Skeletal muscle satellite cell (primary cell): ENCODE results near the gene CRADD.
A peak's percentile ranks its signal among the peaks of the same experiment; 100 is the strongest.

Source experiments
- H3K27me3 ChIP-seq: 2 replicates; pipeline ENCODE4 v1.7.0; 2013; ENCODE audit warnings: low read length; ENCODE audit not compliant: control insufficient read depth, insufficient read depth
- H3K36me3 ChIP-seq: 2 replicates; pipeline ENCODE4 v1.7.0; 2013; ENCODE audit warnings: mild to moderate bottlenecking, control low read depth, low read length; ENCODE audit not compliant: insufficient read depth
- H3K4me1 ChIP-seq: 2 replicates; pipeline ENCODE4 v1.7.0; 2013; ENCODE audit warnings: low read length; ENCODE audit not compliant: control insufficient read depth, insufficient read depth
- H3K4me2 ChIP-seq: 2 replicates; pipeline ENCODE4 v1.7.0; 2013; ENCODE audit warnings: mild to moderate bottlenecking, low read length
- H3K4me3 ChIP-seq: 2 replicates; pipeline ENCODE4 v1.7.0; 2013; ENCODE audit warnings: low read length
- H3K9ac ChIP-seq: 2 replicates; pipeline ENCODE4 v1.7.0; 2013; ENCODE audit warnings: mild to moderate bottlenecking, low read depth, low read length, moderate library complexity
- H3K9me3 ChIP-seq: replicated peaks from 2 replicates; pipeline ENCODE4 v1.7.0; 2013; ENCODE audit warnings: mild to moderate bottlenecking, control low read depth, low read length

CRADD gene

GRCh38 chr12:93807354-93807753, 130.2 kb downstream of the CRADD start:
- Histone ChIP-seq H3K4me3 (no peak overlapping the region), H3K27me3 (no peaks in the 10 kb centered on the region), H3K36me3 (no peaks in the 10 kb centered on the region), H3K4me2 (no peak overlapping the region), H3K9me3 (no peaks in the 10 kb centered on the region), H3K4me1 (peaks cover 75% of the 10 kb centered on the region), H3K9ac (no peak overlapping the region)

- no peak overlapping the region for H3K4me3 ChIP-seq
- H3K36me3 ChIP-seq: no peaks in the 10 kb centered on the region
- no peaks in the 10 kb centered on the region for H3K27me3 ChIP-seq
- H3K9ac ChIP-seq: no peak overlapping the region
- H3K4me1 ChIP-seq: peaks cover 75% of the 10 kb centered on the region
- H3K4me2 ChIP-seq: no peak overlapping the region
- no peaks in the 10 kb centered on the region for H3K9me3 ChIP-seq
These were observed 131.2 kb downstream of the CRADD start for GRCh38 chr12:93808169-93808899.

DNA sequence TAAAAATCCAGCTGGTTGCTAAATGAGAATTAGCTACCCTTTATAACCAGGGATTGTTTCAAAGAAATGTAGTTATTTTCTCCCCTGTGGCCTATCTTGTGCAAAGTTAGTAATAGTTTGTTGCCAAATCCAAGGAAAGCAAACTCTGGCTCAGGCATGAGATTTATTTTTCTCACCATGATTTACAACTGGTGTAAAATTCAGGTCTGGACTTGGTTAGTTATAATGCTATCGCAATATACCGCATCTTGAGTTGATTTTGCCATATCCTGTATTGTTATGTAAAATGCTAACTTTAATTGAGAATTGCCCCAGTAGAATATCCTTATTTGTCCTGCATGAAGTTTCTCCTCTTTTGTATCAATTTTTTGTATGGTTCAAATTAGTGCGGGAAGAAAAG, 135.5 kb downstream of the CRADD start:
- H3K4me2 ChIP-seq: no peak overlapping the region
- no peaks in the 10 kb centered on the region for H3K27me3 ChIP-seq
- H3K4me3 ChIP-seq: no peak overlapping the region
- H3K4me1 ChIP-seq: peaks cover 67% of the 10 kb centered on the region
- no peaks in the 10 kb centered on the region for H3K9me3 ChIP-seq
- H3K9ac ChIP-seq: peak overlapping the region; percentile 70
- H3K36me3 ChIP-seq: no peaks in the 10 kb centered on the region

GRCh38 chr12:93813186-93813585, 136.0 kb downstream of the CRADD start:
- no peak overlapping the region for H3K4me3 ChIP-seq
- peak overlapping the region; percentile 9 for H3K4me2 ChIP-seq
- no peaks in the 10 kb centered on the region for H3K9me3 ChIP-seq
- peak overlapping the region; percentile 70 for H3K9ac ChIP-seq
- H3K36me3 ChIP-seq: no peaks in the 10 kb centered on the region
- no peaks in the 10 kb centered on the region for H3K27me3 ChIP-seq
- H3K4me1 ChIP-seq: peaks cover 67% of the 10 kb centered on the region

DNA sequence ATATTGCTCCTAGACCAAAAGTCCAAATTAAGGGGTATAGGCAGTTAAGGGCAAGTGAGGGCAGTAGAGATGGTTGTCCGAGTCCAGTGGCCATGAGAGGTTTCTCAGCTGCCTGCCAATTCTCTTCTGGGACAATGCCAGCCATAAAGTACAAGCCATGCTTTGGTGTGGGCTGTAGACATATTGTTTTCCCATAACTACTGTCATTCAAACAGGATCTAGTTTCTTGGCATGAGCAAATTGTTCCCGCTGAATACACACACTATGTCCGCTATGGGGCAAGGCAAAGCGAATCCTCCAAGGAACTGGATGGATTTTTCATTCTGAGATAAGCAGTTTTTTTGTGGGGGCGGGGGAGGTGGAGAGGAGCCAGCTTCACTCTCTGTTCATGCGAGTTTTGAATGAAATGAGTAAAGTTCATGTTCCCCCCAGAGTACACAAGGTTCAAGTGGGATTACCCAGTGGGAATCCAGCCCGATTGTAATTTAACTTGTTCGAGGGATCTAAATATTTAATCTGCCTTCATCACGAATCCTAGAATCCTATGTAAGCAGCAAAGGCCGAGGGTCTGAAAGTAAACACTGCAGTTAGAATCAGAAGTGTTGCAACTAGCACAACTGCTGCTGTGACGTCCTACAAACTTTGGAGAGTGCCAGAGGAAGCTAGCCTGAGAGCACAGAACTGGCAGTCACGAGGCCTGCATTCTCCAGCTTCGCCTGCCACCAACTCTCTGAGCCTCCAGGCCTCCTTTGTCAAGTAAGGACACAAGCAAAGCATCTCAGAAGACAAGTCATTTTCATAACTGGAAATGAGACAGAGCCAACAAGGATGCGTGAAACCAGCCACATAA, 137.0 kb downstream of the CRADD start:
- H3K4me2 ChIP-seq: peak overlapping the region; percentile 9
- no peaks in the 10 kb centered on the region for H3K9me3 ChIP-seq
- peaks cover 67% of the 10 kb centered on the region for H3K4me1 ChIP-seq
- no peaks in the 10 kb centered on the region for H3K36me3 ChIP-seq
- H3K4me3 ChIP-seq: no peak overlapping the region
- no peaks in the 10 kb centered on the region for H3K27me3 ChIP-seq
- H3K9ac ChIP-seq: peak overlapping the region; percentile 70

DNA sequence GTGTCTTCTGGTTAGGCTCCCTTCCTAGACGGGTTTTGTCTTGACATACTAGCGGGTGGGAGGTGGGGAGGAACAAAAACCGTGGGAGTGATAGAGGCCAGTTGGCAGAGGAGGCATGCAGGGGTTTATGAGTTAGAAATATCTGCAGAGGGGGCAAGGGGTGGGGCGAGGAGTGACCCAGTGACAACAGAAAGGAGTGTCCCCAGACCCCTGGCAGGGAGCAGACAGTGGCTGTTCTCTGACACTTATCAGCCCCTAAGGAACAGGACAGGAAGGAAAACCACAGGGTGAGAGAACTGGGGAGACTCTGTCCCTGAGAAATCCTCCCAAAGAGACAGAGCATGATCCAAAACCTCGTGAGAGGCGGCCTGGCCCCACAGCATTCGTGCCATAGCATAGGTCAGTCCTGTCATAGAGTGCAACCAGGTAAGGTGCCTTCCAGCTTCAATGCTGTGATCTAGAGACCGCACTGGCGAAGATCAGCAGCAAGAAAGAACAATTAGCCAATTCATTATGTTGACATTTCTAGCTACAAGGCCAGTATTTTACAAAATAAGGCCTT, 141.4 kb downstream of the CRADD start:
- Histone ChIP-seq H3K4me2 (no peak overlapping the region), H3K9ac (peak overlapping the region; percentile 48), H3K9me3 (no peaks in the 10 kb centered on the region), H3K36me3 (no peaks in the 10 kb centered on the region), H3K27me3 (no peaks in the 10 kb centered on the region), H3K4me1 (peaks cover 42% of the 10 kb centered on the region), H3K4me3 (no peak overlapping the region)

DNA sequence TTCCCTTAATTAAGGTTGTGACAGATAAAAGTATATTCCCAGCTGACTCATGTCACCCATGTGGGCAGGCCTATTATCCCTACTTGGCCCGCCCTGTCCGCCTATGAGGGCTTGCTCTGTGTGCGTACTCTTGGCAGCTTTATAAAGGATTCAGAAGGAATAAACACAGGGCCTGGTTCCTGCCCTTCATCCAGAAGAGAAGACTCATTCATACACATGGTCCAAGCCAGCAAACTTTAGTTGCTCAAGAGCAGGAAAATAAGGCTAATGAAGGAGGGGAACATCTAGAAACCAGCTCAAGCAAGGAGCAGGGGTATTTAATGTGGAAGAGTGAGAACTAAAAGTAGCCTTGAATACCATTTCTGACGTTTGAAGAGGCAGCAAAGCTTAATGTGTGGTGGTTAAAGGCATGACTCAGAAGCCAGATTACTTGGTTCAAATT, 141.9 kb downstream of the CRADD start:
- Histone ChIP-seq H3K4me2 (no peak overlapping the region), H3K4me1 (peaks cover 42% of the 10 kb centered on the region), H3K4me3 (no peak overlapping the region), H3K9ac (peak overlapping the region; percentile 48), H3K27me3 (no peaks in the 10 kb centered on the region), H3K9me3 (no peaks in the 10 kb centered on the region), H3K36me3 (no peaks in the 10 kb centered on the region)

DNA sequence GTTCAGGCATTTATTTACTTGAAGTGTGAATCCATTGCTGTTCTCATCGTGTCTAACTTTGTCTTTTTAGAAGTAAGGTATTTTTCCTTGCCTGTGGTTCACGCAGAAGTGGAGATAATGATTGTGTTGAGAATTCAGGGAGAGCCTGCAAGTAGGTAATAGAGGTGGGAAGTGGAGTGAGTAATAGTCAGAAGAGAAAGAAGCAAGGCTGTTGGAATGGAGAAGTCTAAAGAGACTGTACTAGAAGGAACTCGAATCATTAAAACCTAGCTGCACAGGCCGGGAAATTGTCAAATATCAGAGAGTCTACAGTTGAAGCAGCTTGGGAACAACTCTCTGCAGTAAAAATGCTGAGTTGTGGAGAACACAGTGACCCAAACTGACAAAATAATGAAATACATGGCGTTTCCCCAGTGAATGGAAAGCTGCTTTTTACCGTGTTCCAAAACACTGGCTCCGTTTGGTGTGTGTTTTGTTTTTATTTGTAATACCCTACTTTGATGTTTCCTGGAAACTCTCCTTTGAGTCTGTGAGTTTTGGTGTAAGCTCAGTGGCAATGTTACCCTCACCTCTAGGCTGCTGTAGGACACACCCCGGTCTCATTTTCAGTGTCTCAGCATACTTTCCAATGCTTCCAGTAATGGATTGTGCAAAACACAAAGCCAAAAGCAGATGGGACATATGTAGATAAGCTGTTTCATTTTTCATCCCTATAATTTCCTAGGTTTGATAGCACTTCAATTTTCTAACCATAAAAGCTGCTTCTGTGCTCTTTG, 146.6 kb downstream of the CRADD start:
- Histone ChIP-seq H3K9me3 (no peaks in the 10 kb centered on the region), H3K36me3 (no peaks in the 10 kb centered on the region), H3K27me3 (no peaks in the 10 kb centered on the region), H3K4me2 (peak overlapping the region; percentile 60), H3K4me3 (no peak overlapping the region), H3K9ac (peak overlapping the region; percentile 33), H3K4me1 (peaks cover 51% of the 10 kb centered on the region)

DNA sequence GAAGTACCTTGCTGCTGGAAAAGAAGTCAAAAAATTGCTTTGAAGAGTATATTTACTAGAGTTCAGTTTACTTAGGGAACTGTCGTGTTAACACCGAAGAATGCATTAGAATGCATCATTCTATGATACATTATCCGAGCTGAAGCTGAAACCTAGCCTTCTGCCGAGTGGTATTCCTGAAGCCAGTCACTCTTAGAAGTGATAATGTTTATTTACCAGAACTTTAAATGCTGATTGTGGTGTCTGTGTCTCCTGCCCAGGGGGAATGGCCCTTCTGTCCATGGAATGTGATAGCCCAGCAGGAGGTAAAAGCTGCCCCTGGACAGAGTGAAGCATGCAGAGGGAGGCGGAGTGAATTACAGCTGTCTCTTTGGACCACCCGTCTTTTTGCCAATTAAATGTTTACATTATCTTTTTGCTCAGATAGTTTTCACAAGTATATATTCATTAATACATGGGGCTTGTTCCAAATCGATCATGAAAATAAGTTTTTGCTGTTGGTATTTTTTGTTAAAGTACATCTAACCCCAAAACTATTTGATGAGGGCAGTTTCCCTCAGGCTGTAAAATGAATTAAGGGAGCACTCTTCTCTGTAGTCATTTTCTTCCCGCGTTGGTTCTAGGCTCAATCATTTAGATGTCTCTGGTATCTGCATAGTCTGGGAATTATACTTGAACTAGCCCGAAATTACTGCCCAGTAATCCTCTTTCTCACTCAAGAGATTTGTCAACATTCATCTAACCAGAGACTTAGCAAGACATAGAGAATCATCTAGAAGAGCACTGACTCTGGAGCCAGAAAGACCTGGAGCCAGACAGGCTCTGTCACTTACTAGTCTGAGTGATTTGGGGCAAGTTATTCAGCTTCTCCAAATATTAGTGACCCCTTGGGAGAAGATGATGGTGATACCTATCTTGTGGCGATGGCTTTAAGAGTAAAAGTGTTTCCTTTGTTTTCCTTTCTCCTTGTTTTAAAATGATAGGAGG, 147.6 kb downstream of the CRADD start:
- Histone ChIP-seq H3K4me1 (peaks cover 48% of the 10 kb centered on the region), H3K9ac (peak overlapping the region; percentile 33), H3K4me3 (no peak overlapping the region), H3K4me2 (peak overlapping the region; percentile 60), H3K27me3 (no peaks in the 10 kb centered on the region), H3K36me3 (no peaks in the 10 kb centered on the region), H3K9me3 (no peaks in the 10 kb centered on the region)

- Histone ChIP-seq H3K4me2 (peak overlapping the region; percentile 3), H3K4me3 (no peak overlapping the region), H3K4me1 (peaks cover 47% of the 10 kb centered on the region), H3K36me3 (no peaks in the 10 kb centered on the region), H3K9ac (no peak overlapping the region), H3K27me3 (no peaks in the 10 kb centered on the region), H3K9me3 (no peaks in the 10 kb centered on the region)
These were observed 148.3 kb downstream of the CRADD start for GRCh38 chr12:93825501-93825888.
